Esophagus mucosa (tissue), 1 donor: ENCODE measurements around the gene SERINC5. TPM values are rescaled to one million over a fixed set of nuclear protein-coding genes. Genes with fewer than 3 reads are reported as not detected.
A peak's percentile ranks its signal among the peaks of the same experiment; 100 is the strongest.
"Not testable (repeated sequence)": the region's sequence is repeated elsewhere in the genome, so short reads cannot be mapped to it uniquely, and the experiment has no call there.

Experiments
- ATAC-seq: fragments of 200-7000 bp; cut with Tn5 transposase; one replicate; pipeline ENCODE4 v1.9.1; 2020
- total RNA-seq: library from RNA; stranded (reverse); gene quantifications from one replicate; pipeline ENCODE4 v1.2.4, GENCODE V29; 2023
- donor health status: DM: yes; HTN: yes; CAD: no.

Gene SERINC5
- total RNA-seq, 1 donor from 2014 or later = 71.3 TPM

DNA sequence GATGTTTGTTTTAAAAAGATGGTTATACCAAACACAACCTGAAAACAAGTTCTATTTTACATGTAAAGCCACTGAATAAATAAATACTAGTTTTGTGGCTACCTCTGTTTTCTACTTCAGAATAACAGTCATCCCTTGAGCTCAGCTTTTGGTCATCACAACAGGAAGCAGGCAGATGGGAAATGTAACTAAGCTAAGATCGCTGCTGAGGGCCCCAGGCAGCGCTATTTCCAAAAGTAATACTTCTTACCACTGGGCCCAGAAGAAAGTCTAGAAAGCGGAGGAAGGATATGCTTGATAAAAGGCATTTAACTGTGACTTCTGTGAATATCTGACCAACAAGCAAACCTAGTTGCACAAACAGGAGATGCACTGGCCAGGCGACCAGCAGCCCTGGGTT is 61.4 kb downstream of the SERINC5 start:
- ATAC-seq = no peak

DNA sequence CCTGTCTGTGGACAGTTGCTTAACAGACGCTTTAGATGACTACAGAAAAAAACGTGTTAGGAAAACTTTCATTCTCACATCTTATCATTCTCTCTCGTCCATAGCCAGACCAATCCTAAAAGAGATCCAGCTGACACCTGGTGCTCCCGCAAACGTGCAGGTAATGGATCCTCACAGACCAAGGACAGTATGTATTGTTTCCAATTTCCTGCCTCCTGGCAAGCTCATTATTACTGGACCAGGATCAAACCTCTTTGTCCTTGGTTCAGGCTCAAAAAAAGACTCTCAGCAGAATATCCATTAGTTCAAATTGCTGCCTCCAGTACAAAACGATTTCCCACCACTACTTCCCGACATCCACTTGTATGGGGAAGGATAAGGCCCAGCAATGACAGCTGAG is 62.4 kb downstream of the SERINC5 start:
- ATAC-seq = no peak

DNA sequence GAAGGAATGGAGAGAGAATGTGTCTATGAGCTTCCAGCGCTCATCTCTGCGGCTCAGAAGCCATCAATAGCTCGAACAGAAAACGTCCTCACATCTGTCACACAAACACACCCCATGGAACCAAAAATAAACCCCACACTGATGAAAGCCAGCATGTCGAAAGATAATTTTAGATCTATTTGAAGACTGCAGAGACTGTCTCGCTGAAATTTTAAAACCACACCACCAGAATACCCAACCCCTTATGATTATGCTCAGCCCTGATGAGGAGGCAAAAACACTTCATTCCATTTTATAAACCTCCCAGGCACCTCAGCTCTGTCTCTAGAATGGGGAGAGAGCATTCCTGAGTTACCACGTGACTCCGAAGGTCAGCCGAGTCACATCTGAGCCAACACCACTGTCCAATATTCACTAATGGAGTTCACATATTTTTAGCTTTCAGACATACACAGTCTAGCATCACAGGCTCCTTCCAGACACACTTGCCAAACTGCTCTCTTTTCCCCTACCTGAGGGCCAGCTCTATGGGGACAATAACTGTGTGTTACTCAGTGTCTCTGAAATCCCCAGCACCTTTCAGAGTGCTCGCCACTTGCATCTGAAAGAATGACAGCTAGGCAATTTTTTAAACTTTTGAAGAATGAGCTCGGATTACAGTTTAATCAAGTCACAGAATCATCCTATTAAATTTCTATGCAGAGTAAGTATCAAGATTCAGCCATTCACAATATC is 63.2 kb downstream of the SERINC5 start:
- no peak for ATAC-seq

DNA sequence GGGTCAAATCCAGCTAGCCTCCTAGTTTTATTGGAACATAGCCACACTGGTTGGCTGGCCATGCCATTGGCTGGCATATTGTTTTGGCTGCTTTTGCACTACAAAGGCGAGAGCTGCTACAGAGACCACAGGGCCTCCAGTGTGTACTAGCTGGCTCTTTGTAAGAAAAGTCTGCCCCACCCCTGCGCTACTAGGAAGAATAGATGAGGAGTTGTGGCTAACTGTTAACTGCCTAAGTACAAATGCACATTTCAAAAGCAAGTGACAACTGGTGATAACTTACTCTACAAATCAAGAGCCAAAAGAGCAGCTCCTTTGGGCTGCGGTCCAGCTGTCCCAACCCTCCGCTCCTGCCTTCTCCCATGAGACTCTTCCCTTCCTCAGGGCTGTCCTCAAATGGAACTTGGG is 63.9 kb downstream of the SERINC5 start:
- no peak for ATAC-seq

DNA sequence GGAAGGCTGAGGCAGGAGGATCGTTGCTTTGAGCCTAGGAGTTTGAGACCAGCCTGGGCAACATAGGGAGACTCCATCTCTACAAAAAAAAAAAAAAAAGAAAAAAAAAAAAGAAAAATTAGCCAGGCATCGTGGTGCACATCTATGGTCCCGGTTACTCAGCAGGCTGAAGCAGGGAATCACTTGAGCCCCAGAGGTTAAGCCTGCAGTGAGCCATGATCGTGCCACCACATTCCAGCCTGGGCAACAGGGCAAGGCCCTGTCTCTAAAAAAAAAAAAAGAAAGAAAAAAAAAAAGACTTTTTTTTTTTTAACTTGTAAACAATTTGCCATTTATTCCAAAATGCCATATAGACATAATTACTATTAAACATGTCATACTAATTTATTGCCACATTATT is 64.5 kb downstream of the SERINC5 start:
- ATAC-seq = no peak

DNA sequence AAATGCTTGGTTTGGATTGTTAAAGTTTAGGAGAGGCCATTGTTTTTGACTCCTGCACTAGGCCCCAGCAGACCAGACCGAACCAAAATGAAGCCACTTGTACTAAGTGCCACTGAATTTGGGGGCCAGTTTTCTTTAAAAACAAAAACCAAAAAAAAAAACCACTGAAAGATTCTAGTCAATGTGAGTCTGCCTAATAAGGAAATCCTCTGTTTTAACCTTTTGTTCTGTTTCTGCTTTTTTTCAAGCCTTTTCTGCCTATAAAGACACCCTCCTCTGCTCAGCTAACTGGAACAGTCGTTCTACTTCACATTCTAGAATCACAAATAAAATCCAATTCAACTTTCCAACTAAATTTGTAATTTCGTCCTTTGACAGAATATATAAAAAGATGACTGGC is 64.9 kb downstream of the SERINC5 start:
- no peak for ATAC-seq

DNA sequence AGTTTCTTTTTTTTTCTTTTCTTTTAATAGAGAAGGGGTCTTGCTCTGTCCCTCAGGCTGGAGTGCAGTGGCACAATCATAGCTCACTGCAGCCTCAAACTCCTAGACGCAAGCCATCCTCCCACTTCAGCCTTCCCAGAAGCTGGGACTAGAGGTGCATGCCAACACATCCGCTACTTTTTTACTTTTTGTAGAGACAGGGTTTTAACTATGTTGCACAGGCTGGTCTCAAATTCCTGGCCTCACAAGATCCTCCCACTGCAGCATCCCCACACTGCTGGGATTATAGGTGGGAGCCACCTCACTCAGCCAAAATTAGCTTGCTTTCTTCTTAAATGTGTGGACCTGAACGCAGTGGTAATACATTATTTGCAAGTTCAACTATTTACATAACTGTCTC is 66.1 kb downstream of the SERINC5 start:
- ATAC-seq = no peak

DNA sequence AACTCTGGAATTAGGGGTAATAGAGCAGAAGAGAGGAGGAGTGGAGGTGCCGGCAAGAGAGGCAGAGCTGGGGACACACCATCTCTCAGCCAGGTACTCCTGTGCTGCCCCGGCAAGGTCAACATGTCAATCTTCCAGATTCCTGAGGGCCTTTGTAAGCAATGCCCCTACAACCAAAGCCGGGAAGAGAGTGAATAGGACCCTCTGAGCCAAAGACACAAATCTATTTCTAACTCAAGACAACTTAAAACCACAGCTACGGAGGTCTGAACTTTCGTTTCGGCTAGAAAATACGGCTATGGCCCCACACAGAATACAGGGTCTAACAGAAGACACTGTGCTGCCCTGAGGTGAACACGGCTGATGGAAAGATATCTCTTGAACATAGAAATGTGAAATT is 66.6 kb downstream of the SERINC5 start:
- ATAC-seq = no peak

DNA sequence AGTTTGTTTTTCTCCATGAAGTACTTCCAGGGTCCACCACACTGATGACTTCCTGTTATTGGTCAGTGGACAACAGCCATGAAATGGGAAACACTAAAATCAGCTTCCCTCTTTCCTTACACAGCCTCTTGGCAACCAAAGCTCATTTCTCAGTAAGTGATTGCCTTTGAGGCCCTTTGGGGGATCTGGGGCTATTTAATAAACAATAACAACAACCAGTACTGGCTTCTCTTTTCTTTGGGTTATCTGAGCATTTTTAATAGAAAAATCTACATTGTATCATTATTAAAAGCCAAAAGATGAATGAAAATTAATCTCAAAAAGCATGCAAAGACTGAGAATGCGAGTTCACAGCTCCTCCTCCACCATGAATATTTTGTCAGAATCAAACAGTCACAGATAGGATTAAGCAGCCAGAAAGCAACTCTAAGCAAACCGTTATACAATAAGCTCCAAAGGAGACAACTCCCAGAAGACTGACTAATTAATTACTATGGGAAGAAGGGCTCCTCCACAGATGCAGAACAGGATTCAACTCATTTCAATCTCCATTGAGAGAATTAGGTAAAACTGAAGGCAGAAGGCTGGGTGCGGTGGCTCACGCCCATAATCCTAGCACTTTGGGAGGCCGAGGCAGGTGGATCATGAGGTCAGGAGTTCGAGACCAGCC is 68.3 kb downstream of the SERINC5 start:
- peak; percentile 58 for ATAC-seq

DNA sequence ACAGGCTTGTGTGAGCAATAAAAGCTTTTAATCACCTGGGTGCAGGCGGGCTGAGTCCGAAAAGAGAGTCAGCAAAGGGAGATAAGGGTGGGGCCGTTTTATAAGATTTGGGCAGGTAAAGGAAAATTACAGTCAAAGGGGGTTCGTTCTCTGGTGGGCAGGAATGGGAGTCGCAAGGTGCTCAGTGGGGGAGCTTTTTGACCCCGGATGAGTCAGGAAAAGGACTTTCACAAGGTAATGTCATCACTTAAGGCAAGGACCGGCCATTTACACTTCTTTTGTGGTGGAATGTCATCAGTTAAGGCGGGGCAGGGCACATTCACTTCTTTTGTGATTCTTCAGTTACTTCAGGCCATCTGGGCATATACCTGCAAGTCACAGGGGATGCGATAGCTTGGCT is 70.3 kb downstream of the SERINC5 start:
- not testable (repeated sequence) for ATAC-seq

DNA sequence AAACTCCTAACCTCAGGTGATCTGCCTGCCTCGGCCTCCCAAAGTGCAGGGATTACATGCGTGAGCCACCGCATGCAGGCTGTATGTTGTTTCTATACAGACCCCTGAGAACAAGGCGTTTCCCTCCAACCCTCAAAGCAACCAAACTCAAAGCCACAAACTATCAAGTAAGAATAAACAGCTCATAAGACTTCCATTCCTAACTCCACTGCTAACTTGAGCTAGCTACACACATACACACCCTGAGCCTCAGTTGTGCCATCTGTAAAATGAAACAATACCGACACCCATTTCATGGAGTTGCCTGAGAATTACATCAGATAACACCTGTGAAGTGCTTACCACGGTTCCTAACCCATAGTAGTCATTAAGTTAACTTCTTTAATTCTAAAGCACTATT is 70.8 kb downstream of the SERINC5 start:
- ATAC-seq = no peak

DNA sequence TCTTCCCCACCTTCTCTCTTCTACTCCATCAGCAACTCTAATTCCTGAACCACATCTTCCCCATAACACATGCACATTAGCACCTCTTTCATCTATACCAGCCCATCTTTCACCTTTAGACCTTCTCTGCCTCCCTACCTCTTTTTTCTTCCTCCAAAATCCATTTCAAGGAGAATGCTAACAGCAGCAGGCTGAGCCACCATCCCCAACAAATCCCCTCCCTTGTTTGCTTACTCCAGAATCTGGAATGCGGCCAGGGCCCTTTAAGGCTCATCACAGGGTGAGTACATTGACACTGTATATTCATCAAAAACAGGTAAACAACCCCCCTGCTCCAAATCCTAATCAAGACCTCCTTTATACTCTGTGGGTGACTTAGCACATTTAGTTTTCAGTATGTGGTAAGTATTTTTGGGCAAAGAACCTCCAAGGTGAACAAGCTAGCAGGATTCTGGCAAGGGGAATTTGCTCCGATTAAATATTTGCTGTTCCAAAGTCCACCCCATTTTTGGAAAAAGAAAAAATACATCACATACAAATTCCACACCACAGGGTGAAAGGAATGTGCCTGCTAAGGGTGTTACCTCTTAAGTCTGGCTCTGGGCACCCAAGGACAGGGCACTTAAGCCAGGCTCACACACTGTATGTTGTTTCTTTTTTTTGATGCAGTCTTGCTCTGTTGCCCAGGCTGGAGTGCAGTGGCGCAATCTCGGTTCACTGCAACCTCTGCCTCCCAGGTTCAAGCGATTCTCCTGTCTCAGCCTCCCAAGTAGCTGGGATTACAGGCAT is 71.4 kb downstream of the SERINC5 start:
- ATAC-seq = no peak

DNA sequence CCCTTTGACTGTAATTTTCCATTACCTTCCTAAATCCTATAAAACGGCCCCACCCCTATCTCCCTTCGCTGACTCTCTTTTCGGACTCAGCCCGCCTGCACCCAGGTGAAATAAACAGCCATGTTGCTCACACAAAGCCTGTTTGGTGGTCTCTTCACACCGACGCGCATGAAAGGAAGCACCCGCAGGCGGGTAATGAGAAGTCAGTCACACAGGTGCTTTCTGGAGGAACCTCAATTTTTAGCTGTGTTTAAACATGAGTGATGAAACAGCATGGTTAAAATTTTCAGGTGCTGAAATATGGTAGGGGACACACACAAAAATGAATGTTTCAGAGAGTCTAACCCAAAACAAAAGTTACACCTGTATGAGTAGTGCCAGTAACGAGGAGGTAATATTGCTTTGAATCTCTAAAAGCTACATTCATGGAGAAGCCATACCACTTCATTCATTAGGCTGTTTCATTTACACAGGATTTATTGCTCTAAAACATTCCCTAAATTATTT is 72.1 kb downstream of the SERINC5 start:
- ATAC-seq = not testable (repeated sequence)

DNA sequence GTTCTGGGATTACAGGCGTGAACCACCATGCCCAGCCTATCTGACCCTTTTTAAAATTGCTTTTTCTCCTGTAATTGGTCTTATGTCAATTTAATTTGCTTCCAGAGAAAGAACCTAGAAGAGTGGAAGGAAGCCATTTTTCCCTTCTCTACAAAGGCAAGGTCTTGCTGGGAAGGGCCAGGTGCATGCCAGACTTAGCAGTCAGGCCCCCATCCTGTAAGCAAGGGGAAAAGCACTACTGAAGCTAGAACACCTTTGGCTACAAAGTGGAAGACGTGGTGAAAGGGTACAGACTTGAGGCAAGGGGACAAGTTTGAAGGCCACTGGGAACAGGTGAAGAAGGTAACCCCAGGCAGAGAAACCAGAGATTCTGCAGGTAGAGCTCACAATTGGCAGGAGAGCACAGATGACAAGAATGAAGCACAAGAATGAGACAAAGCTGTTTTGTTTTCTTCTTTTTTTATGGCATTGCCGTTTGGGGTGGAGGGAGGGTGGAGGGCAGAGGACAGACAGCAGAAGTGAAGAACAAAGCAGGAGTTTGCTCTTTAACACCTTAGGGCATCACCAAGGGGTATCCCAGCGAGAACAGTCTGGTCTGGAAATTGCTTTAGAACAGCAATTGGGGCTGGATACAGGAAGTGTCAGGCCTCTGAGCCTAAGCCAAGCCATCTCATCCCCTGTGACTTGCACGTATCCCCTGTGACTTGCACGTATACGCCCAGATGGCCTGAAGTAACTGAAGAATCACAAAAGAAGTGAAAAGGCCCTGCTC is 72.9 kb downstream of the SERINC5 start:
- ATAC-seq = peak; percentile 46

DNA sequence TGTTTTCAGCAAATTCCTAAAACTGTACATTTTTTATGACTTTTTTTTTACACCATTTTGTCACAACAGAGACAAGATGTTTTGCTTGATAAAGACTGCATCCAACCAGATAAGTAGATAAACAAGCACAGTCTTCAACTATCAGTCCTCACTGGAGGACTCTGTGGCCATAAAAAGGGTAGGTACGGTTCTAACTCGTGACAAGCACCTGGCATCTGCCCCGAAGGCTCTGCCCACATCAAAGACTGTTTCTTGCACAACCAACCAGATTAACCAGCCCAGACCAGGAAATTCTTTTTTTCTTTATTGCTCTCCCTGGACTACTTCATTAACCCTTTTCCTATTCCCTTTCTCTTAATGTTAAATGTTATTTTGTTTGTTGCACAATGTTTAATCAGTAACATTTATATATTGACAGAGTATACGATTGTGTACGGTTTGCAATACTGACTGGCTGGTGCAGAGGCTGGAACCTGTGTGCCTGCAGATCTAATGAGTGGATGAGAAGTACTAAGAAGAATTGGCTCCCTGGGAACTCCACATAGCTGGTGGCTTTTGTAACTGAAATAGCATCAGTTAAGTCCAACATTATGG is 74.1 kb downstream of the SERINC5 start:
- peak; percentile 85 for ATAC-seq

DNA sequence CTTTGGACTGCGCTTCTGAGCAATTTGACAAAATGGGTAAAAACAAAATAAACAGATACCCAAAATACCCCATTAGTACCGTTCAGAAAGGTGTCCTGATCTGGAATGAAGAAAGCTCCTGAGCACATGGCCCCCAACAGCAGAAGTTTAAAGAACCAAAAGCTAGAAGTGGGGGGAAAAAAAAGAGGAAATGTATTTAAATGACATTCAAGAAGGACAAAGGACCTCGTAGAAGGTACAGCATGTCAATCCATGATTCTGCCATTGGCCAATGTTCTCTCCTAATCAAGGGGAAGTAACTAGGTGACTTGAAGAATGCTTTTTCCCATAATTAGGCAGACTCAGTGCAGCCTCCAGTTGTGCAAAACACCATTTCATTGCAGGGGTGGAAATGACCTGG is 78.6 kb downstream of the SERINC5 start:
- ATAC-seq = no peak

DNA sequence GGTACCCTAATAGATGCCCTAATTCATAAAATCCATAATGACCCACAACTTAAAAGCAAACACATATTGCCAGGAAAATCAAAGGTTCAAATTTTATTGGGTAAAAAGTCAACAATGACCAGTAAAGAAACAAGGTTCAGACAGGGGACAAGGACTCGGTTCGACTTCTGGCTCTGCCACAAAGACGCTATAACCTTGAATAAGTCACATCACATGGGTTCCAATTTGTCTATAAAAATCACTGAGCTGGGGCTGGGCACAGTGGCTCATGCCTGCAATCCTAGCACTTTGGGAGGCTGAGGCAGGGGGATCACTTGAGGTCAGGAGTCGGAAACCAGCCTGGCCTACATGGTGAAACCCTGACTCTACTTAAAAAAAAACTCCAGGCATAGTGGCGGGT is 80.5 kb downstream of the SERINC5 start:
- ATAC-seq = no peak

DNA sequence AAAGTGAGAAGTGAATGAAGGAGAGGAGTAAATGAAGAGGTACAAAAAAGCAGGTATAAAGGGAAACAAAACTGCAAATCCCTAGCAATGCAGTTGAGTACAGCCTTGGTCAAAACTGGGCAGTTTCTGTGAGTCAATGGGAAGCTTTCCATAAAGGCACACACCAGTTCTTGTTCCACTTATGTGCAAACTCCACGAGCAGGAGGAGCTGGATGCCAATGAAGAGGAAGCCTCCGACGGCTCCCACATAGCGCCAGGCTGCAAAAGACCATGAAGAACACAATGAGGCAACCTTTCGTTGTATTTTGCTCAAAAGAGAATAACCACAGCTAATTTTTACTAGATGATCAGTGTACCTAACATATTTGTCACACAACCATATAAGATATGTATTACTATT is 81.1 kb downstream of the SERINC5 start:
- no peak for ATAC-seq

DNA sequence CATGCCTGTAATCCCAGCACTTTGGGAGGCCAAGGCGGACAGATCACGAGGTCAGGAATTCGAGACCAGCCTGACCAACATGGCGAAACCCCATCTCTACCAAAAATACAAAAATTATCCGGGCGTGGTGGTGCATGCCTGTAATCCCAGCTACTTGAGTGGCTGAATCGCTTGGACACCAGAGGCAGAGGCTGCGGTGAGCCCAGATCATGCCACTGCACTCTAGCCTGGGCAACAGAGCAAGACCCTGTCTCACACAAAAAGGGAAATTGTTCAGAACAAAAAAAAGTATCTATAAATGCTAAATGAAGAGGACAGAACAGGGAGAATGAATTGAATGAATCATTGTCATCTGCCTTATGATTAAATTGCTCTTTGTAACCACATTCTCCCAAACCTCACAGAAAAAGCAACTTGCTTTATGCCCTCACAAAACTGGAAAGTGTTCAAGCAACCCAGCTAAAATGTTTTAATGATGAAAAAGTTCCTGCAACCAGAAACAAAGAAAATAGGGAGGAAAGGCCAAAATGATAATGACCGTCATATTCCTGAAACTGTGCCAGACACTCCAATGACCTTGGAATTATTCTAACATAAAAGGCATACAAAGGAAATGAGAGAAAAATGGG is 83.7 kb downstream of the SERINC5 start:
- no peak for ATAC-seq

DNA sequence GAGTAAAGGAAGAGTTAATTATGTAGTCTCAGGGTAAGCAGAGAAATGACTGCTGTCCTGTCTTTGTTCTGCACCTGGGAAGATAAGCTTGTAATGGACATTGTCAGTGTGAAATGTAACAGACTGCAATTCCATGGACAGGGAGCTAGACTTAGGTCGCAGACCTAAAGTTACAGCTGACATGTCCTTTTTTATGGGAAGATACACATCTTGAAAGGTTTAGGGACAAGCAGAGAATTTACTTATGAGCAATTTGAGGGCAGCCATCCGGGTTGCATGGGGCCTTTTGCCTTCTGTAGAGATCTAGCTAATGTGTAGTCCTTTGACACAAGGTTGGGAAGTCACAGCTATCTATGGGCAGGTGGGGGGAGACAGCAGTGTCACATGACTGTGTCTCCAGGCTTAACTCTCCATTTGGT is 85.7 kb downstream of the SERINC5 start:
- no peak for ATAC-seq

DNA sequence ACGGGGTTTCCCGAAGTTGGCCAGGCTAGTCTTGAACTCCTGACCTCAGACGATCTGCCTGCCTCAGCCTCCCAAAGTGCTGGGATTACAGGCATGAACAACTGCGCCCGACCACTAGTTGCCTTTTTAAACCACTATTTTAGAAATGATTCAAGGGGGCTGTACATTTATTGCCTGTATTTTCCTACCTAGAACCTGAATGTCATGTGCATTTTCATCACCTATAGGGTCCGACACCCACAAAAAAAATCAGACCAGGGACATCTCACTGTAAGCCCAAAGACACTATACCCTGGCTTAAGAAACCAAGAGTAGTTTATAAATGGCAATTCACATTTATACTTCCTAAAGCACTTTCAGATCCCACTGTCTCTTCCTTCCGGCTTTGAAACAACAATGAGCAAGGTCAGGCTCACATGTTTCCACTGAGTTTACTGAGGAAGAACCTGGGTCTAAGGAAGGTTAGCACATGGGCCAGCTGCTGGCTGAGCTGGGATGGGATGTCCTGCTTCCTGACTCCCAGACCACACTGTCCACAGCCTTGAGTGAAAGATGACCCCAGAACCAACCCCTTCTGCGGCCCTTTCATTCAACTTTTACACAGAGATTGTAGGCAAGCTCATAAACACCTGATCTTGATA is 87.3 kb downstream of the SERINC5 start:
- no peak for ATAC-seq
